HG03175 (cell line): ENCODE data around the gene CLSTN3.
"Not testable (repeated sequence)": the region's sequence is repeated elsewhere in the genome, so short reads cannot be mapped to it uniquely, and the experiment has no call there.

Experiments used
- ATAC-seq: cut with Tn5 transposase; IDR thresholded peaks from one replicate; pipeline ENCODE4 v1.9.1; 2021; ENCODE audit warnings: mild to moderate bottlenecking, moderate library complexity; ENCODE audit not compliant: unreplicated experiment

CLSTN3 gene

DNA sequence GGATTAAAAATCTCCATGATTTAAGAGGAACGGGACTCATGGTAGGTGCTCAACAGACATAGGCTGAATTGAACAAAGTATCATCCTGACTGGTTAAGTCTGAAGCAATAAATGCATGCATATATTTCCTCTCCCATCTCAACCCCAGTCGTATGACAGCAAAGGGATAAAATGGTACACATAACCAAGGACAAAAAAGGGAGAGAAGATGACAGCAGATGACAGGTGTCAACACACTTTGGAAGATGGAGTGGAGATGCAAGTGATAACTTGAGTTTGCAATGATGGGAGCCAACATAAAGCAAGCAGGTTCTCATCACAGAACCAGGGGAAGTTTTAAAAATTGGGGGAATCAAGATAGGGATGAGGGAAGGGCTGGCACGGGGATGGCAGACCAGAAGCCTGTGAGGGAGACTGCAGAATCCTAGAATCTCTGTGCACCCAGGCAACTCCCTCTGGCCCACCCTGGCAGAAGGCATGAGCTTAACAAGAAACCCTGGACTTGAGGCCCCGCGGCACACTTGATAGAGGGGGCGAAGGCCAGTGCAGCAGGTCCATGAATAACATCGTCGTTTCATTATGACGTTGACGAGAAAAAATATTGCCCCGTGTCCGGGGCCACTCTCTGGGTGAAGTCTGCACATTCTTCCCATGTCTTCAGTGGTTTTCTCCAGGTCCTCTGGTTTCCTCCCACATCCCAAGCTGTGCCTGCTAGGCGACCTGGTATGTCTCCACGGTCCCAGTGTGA lies 26.2 kb upstream of the CLSTN3 start:
- ATAC-seq = no peak

DNA sequence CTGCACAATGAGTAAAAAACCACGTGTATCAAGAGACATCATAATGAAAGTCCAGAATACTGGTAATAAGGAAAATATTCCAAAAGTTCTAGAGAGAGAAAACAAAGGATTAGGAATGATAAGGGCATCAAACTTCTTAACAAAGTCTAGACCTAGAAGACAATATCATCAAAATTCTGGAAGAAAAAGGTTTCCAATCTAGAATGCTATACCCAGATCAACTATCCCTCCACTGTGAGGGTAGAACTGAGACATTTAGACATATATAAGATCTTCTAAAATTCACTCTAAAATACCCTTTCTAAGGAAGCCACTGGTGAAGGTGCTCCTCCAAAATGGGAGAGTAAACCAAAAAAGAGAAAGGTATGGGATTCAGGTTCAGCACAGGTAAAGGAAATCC lies 24.1 kb upstream of the CLSTN3 start:
- ATAC-seq = no peak

DNA sequence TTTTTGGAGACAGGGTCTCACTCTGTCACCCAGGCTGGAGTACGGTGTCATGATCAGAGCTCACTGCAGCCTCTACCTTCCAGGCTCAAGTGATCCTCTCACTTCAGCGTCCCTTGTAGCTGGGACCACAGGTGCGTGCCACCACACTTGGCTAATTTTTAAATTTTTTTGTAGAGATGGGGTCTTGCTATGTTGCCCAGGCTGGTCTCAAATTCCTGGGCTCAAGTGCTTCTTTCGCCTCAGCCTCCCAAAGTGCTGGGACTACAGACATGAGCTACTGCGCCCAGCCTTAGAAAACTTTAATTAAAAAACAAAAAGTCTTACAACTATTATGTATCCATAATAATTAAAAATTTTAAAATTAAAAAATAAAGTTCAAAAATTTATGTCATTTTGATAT lies 23.0 kb upstream of the CLSTN3 start:
- not testable (repeated sequence) for ATAC-seq

DNA sequence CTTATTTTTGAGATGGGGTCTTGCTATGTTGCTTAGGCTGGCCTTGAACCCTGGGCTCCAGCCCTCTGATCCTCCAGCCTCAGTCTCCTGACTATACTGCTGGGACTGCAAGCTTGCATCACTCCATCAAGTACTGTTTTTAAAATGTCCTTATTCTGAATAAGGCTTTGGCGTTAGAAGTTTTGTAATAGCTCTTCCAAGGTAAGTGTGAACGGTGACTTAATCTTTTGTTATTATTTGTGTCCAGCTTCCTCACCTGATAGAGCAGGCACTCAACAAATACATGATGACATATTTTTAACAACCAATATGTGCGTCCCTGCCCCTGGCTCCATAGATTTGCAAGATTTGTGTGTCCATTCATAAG lies 22.6 kb upstream of the CLSTN3 start:
- ATAC-seq = no peak

DNA sequence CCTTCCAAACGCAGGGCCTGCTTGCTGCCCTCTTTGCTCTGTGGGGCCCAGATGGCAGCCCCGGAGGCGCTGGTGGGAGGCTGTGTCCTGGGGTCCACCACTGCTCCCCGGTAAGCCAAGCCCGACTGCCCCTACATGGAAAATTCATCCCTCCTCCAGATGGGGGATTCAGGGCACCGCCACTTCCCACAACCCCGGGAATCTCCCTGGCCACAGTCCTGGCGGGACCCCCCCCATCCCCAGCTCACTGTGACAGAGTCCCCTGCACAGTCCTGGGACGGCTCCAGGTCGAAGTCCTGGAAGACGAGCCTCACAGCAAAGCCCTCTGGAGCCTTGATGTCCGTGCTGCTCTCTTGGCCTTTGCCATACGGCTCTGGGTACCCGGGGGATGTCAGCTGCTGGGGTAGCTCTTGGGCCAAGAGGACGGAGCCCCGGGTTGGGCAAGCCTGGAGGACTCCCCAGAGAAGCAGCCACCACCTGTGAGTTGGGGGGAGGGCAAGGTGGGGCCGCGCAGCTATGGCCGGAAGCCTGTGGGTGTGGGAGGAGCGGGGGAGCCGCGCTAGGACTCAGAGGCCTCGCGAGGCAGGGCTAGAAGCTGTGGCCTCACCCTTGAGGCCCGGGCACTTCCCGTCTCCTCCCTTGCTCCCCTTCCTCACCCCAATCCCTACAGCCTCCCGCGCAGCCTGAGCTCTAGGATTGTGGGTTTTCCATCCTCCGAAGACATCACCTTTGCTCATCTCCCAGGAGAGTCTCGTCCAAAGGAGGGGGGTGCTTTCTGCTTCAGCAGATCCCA lies 22.0 kb upstream of the CLSTN3 start:
- peak; percentile 91 for ATAC-seq

DNA sequence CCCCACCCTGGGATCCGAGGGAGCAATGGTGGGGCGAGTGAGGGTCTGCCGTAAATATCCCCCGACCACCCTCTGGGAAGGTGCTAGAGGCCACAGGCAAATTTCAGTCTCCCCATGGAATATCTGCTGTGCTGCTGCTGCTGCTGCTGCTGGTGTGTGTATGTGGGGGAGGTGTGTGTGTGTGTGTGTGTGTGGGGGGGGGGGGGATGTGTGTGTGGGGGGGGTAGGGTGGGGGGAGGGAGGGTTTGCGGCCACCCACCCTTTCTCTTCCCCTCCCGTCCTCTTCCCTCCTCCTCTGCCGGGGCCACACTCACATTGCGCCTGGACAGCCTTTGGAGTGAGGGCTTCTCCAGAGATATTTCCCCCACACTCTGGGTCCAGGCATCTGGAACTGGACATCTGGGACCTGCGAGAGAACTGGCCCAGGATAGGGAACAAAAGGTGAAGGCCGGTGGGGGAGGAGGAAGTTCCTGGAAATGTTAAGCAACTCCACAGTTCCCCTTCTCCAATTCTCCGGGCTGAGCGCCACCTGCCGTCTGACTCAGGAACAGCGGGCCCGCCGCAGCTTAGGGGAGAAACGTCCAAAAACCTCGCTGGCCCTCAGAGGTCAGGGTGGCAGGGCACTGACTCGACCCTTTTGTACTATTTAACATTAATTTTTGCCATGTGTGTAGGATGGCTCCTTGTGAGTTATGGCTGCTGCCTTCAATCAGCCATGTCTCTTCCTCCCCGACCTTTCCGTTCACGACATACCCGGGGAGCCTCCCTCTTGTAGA lies 21.2 kb upstream of the CLSTN3 start, which contains the start of gene C1RL:
TSS of gene C1RL (minus strand) at position 419 of the 776 bp plus-strand sequence. CDS start at position 385, 34 bp downstream.
- no peak for ATAC-seq

DNA sequence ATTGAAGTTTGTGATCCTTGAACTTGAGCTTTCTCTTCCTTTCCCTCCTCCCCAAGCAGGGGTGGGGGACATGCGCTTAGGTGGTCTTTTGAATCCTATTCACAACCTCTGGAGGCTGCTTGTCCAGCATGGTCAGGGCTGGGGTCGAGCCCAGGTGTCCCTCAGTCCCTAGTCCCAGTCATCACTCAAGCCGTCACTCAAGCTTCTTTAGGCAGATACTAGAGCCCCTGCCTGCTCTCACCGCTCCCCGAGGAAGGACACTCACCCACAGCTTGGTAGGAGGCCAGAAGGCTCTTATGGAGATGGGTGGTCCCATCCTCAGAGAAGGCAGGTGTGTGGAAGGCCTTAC lies 20.6 kb upstream of the CLSTN3 start:
- no peak for ATAC-seq

DNA sequence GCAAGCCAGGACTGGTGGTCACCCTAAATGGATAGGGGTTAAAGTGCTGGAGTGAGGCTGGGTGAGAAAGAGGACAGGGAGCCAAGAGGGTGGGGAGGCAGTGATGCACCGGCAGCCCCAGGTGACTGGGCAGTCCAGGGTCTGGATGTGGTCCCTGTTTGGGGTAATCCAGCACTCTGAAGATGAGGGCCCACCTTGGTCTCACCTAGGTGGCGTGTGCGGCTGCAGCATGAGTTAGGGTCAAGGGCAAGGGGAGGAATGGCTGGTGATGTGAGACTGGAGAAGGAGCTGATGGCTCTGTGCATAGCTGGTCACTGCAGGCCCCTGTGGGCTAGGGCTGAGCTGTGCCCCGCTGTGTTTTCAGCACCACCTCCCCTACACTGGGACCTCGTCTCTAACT lies 19.5 kb upstream of the CLSTN3 start:
- no peak for ATAC-seq

DNA sequence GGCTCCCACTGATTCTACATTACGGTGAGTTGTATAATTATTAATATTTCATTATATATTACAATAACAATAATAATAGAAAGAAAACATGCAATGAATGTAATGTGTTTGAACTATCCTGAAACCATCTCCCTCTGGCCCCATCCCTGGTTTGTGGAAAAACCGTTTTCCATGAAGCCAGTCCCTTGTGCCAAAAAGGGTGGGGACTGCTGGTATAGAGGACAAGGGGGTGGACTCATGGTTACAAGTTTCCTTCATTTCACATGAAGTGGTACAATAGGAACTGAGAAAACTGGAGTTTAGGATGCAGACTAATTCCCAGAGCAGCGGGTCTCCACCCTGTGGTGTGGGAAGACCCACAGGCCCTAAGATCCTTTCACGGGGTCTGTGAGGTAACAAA lies 18.1 kb upstream of the CLSTN3 start:
- ATAC-seq = no peak

DNA sequence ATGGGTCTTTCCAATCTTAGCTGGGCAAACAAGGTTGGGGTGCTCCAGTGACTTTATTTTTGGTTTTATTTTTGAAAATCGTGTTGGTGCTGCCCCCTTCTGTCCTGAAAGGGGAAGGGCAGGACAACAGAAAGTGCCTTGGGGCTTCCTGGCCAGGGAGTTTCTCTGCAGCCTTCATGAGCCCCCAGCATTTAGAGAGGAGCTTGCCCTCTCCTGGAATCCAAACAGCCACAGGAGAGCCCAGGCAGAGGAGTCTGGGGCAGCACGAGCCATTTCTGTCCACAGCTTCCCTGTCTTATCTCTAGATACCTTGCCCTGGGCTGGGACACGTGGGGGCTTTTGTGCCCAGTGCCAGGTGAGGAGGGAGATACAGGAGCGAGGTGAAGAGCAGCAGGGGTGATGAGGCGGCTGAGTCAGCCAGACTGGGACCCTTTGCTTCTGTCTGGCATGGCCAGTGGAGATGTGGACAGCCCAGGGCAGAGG lies 16.7 kb upstream of the CLSTN3 start:
- ATAC-seq = no peak

DNA sequence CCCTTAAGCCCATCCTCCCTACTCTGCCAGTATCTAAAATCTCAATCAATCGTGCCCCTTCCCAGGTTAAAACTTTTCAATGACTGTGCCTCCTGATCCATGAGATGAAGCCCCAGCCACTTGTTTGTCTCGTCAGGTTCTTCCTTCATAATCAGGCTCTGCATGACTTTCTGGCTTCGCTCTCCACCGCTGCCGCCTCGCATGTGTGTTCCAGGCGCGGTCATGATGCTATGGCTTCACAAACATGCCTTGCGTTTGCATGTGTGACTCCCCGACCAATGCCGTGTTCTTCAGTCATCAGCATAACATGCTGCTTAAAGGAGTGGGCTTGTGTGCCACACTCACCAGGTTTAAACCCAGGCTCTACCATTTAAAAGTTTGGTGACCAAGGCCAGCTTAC lies 16.2 kb upstream of the CLSTN3 start:
- no peak for ATAC-seq

DNA sequence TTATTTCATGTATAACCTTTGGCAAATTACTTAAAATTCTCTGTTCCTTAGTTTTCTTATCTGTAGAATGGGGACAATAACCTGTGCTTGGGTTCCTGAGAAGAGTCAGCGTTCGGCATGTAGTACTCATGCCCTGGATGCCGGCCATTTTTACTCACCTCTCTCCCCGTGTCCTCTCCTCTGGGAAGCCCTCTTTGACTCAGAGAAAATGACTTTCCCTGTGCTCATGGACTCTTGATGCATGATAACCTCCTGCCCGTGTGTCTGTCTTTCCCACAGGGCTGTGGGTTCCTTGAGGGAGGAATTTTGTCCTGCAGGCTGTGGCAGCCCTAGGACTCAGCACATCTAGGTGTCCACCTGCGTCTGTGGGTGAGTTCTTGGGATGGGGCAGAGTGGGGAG lies 15.3 kb upstream of the CLSTN3 start:
- no peak for ATAC-seq

DNA sequence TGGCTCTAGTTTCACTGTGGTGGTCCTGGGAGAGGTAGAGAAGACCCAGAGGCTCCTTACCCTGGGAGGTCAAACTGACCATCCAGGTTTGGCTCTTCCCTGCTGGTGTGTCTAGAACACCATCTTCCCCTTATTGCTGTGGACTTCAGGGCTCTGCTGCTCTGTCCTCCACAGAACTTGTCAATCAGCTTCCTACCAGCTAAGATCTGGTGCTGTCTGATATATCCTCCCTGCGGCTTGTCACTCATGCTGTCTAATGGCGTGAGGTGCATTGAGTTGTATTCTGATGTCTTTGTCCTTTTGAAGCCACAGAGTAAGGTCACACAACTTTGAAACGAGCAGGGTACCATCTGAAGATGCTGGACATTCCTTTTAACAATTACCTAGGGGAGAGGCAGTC lies 14.0 kb upstream of the CLSTN3 start:
- ATAC-seq = no peak

DNA sequence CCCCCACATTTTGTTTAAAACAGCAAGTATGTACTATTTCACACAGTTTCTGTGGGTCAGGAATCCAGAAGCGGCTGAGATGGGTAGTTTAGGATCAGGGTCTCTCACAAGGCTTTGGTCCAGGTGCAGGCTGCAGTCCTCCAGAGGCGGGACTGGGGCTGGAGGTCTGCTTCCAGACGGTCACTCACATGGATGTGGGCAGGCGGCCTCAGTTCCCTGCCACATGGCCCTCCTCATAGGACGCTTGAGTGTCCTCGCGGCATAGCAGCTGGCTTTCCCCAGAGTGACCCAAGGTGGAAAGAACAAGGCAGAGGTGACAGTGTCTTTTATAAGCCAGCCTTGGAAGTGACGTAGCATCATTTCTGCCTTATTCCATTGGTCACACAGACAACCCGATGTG lies 13.3 kb upstream of the CLSTN3 start:
- ATAC-seq = no peak

DNA sequence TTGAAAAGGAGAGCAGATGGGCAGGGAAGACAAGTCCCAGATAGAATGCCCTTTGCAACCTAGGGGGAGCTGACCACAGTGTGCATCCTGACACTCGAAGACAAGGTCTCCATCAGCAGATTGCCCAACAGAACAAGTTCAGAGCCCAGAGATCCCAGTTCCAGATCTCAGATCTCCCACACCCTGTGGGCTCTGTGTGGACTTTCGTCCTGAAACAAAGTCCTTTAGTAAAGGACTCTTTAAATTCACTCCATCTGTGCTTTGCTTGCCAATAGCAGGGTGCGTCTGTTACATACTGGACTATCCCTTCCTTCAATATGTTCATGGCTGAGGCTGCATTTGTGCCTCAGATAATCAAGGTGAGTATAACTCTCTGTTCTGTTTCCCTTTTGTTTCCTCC lies 12.5 kb upstream of the CLSTN3 start:
- ATAC-seq = no peak

DNA sequence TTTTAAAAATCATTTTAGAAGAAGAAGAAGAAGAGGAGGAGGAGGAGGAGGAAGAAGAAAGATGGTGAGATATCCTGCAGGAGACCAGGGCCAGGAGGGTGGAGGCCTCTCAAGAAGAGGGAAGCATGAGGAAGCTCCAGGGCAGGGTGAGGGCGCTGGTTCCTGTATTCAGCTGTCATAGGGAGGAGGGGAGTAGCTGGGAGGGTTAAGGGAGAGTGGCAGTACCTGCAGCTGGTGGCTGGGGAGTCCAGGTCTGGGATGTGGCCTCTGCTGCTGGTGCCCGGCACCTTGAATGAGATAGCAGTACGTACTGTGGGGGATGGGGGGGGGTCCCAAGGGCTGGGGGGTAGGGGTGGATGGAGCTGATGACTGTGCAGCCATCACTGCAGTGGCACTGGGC lies 11.3 kb upstream of the CLSTN3 start:
- no peak for ATAC-seq

DNA sequence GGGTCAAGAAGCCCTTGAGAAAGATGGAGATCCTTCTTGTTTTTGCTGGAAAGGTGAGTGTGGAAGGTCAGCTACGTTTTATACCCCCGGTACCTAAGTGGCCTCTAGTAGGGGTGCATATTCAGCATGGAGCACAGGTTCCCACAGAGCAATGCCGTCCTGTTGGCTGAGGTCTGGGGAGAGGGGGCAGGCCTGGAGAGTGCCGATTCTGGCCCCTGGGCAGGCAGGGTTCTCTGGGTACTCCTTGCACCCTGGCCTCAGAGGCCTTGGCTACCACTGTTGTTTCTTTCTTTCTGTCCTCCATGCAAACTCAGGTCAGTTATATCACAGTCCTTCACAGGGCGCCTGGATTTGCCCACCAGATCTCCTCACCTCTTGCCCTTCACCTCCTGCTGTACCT lies 10.0 kb upstream of the CLSTN3 start:
- no peak for ATAC-seq

DNA sequence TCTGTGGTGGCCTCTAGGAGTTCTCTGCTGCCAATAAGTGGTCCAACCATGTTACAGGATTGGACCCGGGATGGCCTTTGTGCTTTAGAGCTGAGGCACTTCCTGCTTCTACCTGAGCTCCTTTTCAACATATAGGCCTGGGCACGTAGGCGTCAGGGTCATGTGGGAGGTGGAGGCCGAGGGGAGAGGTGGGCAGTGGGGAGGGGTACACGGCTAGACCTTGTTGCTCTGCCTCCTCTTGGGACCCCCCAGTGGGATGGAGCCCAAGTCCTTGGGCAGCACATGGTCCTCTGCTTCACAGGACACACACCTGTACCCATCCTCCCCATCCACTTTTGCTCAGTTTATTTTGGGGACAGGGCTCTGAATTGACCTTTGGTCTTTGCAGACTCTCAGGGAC lies 8.8 kb upstream of the CLSTN3 start:
- no peak for ATAC-seq

DNA sequence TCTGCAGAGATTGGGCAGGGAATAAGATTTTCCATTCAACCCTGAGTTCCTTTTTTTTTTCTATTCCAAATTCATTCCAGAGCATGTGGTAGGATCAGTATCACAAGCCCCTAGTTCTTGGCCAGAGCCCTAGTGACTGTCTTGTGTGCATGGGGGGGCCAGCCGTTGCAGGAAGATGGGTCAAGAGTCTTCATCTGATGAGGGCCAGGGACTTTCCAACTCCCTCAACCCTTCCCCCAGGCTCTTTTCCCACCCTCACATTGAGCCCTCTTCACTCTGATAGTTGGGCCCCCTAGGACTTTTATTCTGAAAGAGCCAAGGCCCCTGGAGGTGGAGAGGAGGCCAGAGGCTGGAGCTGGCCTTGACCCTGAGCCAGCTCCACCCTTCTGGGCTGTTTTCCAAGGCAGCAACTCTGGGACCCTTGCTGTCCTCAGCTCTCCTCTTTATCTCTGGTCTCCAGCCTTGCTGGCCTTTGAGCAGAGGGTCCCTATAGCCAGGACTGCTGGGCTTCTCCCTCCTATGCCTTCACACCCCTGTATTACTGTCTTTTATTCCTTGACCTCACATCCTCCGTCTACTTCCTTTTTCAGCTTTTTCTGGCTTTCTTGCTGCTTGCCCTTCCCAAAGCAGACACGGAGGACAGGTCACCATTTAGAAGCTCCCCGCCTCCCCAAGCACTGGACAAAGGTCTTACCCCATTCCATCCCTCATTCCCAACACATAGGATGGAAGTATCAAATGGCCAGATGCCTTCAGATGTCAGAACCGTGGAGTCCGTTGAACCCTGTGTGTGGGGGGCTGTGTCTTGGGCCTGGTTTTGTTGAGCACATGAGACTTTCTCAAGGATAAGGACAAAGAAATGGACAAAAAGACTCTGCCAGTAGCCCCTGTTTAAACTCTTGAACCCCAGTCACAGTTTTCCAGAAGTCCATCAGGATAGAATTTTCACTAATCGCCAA lies 7.1 kb upstream of the CLSTN3 start:
- ATAC-seq = no peak

DNA sequence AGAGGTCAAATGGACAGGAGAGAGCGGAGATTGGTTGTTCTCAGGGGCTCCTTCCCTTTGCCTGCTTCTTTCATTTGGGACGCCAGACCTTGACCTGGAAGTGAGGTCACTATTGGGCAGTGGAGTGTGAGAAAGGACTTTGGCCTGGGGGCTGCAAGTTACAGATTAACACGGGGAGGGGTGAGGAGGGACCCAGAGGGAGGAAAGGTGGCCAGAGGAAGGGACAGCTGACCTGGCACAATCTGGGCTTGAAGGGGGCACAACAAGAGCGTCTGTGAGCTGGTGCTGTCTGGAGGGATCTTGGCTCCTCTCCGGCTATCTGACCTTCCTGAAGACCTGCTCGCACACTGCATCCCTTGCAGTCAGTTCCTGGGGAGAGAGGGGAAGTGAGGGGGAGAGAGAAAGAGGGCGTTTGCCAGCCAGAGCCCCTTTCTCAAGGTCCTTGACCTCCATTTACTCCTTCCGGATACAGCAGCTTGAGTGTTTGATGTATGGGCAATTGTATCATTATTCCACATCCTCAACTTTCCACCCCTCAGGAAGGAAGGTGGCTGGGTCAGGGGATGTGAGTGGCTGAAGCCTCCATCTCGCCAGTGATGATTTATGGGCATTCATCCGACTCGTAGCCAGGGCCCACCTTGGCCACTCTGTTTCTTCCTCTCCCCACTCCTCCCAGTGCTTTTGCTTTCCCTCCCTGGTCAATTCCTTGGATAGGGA lies 6.2 kb upstream of the CLSTN3 start:
- ATAC-seq = no peak
